Measurements from ENCODE around the gene CDH12.

GRCh38 chr5:22505891-22506290, 347.3 kb downstream of the CDH12 start:
- TF ChIP-seq SP1 (IDR thresholded peaks at IDR 0.05), result no peak
- no peak for TF ChIP-seq EGR1 (IDR thresholded peaks at IDR 0.05; ENCODE audit: low read depth in 2 of 2)
